Activated effector memory CD4-positive, alpha-beta T cell treated with anti-CD3 and anti-CD28 coated beads, Interleukin-2, amount 50 U/mL, for 16 hours (primary cell): ENCODE results near the gene SLC15A4.
"Not testable (repeated sequence)": the region's sequence is repeated elsewhere in the genome, so short reads cannot be mapped to it uniquely, and the experiment has no call there.

Experiments used
- DNase-seq: peaks from one replicate; pipeline ENCODE4 v3.0.0-alpha.2; 2020

Gene SLC15A4

DNA sequence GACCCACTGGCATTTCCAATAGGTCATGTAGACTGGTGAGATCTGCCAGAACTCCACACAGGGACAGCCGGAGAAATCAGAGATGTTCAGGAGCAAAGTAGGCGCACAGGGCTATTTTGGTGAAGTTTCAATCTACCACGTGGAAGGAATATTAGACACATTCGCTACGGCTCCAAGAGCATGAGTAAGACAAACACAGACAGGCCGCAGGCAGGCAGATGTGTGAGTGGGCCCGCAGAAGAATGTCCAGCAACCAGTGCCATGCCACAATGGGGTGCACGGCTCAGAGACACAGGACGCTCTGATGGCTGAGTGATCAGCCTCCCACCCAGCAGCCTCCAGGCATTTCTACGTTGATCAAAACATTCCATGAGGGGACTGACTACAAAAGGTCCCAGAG lies 10.4 kb downstream of the SLC15A4 start:
- no peak for DNase-seq

DNA sequence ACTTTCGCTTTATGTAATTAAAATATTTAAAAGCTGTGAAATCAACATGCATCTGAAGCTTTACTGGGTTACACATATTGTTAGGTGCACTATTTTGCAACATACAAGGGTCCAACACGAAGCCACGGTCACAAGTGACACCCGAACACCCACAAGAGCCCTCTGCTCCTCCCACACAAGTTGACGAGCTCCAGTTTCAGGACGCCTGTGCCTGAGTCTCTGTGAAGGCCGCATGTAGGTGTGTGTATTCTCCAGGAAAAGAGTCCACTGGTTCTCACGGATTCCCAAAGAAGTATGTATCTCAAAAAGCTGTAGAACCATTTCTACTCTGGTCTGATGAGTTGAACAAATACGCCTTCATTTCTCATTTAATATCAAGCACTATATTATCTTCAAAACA lies 12.0 kb downstream of the SLC15A4 start:
- no peak for DNase-seq

DNA sequence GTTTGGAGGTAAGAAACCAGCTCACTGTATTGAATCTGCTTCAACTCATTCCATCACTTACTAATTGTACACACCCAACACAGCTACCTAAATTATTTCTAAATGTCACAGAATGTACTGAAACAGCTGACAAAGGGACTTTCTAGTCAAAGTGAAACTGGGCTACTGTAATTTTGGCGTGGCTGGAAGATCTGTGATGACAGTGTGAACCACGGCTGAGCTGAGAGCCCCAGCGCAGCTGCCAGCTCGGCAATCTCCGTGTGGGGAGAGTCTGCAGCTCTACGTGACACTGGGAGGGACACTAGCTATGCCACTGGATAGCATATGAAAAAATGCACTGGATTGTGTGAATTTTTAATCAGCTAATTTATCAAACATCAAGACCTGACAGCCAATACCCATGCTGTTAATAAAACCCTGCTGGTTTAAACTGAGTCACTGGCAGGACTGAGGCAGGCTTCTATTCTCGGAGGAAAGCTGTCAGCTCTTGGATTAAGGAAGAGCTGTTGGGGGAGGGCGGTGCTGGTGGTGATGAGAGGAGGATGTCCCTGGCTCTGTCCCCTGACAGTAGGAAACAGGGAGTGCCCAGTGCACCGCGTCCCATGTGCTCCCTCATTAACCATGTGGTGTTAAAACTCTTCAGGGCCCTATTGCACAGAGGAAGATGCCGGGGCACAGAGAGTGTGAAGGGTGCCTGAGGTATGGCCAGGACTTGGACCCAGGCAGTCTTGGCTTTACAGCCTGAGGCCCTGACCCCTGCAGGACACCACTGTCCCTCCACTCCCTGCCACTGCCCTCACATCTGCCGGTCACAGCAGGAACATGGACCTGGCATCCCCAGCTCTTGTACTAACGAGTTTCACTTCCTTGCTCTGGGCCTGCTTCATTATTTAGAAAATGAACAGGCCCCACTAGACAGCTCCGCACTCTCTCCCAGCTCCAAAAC lies 13.3 kb downstream of the SLC15A4 start:
- no peak for DNase-seq

DNA sequence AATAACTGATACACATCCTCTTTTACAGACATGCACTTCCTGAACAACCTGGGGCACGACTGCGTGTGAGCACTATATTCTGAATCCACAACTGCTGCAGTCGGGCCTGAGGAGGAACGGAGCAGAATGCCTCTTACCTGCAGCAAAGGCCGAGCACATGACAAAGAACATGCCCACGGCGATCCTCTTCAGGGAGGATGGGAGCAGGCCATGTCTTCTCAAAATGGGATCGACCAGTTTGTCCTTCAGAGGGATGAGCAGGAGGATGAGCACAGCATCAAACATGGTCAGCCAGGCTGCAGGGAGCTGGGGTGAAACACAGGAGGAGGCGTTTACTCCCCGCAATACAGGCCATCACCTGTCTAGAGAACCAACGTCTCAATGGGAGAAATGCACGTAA lies 15.1 kb downstream of the SLC15A4 start:
- no peak for DNase-seq

DNA sequence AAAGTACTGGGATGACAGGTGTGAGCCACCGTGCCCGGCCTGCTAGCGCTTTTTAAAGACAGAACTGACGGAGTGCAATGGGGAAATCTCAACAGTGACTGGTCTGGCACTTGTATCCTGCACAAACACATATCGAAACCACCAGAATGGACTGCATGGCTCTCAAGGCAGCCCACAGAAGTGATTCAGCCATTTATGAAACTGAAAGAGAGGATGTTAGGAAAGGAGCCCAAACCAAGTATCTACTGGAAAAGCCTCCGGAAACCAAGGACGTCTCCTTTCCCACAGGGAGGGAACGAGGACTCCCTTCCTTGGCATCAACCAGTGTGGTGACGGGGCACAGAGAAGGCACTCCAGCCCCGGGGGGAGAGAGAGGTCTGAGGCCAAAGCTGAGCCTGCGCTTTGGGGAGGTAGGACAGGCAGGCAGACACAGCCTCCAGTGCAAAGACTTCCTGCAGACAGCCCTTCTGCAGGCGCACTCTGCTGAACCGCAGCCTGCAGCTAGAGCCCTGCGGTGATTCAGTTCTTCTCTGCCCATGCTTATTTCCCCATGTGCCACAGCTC lies 16.5 kb downstream of the SLC15A4 start:
- DNase-seq: no peak

DNA sequence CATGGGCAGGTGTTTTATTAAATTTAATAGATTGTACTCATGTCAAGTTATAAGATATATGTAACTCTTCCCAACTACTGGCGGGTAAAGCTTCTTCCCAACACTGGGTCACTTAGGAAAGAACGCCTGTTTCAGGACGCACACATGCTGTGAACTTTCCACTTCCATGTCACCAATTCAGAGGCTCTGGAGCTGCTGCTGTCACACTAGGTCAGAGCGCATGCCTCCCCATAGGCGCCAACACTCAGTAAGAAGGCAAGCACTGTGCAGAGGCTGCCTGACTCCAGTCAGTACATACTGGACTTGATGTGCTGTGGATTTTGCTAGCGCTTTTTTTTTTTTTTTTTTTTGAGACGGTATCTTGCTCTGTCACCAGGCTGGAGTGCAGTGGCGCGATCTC lies 17.2 kb downstream of the SLC15A4 start:
- no peak for DNase-seq

DNA sequence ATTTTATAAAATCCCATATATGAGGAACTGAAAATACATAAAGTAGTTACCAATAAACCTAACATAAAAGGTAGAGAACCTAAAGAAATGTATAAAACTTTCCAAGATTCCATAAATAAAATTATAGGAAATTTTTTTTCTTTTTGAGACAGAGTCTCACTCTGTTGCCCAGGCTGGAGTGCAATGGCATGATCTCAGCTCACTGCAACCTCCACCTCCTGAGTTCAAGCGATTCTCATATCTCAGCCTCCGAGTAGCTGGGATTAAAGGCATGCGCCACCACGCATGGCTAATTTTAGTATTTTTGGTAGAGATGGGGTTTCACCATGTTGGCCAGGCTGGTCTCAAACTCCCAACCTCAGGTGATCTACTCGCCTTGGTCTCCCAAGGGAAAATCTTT lies 18.4 kb downstream of the SLC15A4 start:
- DNase-seq: not testable (repeated sequence)

DNA sequence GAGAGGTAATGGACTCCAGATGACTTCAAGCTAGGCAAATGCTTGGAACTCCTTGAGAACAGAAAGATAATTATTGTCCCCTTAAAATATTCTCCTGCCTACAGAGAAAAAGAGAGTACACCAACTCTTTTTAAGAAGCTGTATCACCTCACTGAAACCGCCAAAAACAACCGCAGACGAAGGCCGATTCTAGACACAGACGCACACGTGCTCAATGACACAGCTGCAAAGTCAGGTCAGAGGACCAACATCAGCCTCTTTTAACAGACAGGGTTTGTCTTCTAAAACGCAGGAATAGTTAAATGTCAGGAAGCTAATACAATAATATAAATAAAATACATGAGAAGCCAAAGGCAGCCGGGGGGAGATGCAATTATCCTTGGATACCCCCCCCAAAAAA lies 19.0 kb downstream of the SLC15A4 start:
- DNase-seq: no peak

DNA sequence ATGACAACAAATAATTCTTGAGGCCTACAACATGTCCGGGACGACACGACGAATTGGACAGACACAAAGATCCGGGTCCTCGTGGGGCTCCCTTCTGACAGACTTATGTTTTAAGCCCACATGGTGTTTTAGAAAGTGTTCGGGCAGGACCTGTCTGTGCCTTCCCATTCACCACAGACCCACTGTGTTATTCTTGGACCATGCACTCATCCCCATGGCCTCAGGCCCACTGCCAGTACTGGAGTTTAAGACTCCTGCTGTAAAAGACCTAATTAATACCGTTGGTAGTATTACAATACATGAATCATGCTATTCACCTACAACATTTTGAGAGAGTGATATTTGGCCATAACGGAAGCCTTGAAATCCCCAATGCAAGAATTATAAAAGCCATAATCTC lies 20.0 kb downstream of the SLC15A4 start:
- DNase-seq: no peak

DNA sequence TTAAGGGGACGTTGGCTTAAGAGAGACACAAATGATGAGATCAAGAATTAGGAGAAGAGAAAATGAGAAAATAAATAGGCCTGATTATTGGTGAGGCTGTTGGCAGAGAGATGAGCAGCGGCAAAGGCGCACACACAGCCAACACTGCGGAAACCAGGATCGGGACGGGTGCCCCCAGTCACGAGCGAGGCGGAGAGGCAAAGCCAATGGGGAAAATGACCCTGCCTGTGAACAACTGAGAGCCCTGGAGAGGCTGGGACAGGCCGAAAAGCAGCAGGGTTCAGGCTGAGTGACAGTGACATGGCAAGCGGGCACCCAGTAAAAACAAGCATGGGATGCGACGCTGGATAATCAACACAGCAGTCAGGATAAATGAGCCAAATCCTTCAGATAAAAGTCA lies 21.0 kb downstream of the SLC15A4 start:
- DNase-seq: no peak

DNA sequence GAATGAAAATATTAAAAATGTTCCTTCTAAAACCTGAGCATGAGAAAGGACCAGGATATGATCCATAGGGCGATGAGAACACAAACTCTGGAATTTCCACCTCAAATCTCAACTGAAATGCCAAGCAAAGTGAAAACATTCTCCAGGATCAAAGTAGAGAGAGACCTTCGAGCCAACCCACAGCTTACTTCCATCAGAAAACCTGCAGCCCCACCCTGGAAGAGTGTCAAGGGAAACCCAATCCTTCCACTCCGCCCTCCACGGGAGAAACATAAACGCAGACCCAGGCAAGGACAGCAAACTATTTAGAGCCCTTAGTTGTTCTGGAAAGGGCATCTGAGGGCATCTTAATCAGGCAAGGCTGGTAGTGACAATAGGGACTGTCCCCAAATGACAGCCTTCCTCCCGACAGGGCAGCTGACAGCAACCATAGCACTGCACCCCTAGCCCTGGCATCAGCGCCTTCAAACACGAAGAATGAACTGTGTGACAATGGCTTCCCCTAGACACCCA lies 21.8 kb downstream of the SLC15A4 start:
- DNase-seq: no peak

DNA sequence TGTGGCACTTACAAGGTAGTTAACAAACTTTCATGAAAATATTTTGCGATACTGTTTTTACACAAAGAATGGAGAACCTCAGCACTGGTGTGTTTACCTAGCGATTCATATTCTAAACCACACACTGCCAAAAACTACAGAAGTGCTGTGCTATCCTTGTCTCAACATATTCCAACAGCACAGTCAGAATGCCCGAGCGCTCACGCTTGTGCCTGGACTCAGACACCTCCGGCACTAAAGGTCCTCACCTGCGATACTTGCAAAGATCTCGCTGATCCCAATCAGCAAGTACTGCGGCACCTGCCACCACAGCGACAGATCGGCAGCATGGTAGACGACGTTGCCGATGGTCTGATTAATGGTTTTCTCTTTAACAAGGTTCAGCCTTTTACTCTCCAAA lies 23.2 kb downstream of the SLC15A4 start:
- no peak for DNase-seq

DNA sequence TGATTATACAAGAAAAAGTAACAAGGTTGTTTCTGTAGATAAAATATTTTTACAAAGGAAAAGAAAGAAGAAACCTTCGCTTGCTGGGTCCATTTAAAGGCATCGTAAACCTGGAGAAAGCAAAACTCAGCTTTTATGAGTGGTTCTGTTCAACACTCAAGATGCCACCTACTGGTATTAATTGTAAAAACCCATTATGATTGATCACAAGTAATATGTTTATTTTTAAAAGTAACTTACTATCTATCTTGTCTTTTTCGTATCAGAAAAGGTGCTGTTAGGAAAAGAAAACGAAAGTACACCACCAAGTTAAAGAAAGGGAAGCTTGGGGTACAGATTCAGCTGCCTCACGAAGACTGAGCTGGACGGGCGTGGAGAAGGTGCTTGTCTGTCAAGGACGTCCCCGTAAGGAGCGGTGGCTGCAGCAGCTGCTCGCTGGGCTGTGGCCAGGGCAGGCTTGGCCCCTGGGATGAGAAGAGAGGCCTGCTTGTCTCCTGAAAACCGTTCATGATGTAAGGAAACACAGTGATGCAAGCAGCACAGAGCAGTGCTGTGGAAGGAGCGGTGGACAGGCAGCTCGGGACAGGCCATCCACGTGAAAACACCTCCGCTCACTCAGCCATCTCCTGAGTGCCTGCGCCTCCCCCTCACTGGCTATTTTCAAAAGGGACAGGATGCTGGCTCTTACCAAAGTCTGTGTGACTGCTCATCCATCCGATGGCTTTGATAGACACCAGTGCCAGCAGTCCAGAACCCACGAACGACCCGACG lies 25.0 kb downstream of the SLC15A4 start:
- DNase-seq: no peak

DNA sequence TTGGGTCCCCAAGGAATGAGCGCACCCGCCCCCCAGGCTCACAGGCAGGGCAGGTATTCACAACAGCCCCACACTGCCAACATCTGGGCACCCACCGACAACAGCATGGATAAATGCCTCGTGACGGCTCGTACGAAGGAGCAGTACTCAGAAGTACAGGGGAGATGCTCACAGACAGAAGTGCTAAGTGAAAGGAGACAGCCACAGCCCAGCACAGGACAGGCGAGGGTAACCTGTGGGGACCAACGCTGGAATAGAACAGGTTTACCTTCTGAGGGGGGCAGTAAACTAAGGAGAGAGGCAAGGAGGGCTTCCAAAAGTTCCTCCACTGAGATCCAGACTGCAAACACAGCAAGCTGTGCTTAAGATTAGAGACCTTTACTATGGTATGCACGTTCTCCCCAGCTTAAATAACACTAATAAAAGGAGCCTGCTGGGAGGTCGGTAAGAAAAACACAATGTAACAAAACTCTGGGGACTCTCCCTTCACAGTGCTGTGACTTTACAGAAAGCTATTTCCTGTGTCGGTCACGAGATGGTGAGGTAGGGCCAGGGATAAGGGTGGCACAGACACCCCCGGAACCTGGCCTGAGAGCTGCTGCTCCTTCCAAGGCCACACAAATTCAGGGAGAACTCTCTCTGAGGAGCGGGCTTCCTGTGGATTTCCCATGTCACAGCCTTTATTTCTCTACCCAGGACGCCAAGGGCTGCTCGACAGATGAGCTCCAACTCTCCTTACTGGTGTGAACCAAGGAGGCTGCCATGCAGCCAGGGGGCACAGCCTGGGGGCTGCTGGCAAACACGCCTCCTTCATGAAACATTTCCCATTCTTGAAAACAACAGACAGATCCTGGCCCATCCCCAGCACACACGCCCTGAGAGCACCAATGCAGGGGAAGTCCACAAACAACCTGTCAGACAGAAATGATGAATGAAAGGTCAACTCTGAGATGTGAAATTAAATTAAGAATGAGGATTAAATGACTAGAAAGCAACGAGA lies 26.3 kb downstream of the SLC15A4 start:
- no peak for DNase-seq

DNA sequence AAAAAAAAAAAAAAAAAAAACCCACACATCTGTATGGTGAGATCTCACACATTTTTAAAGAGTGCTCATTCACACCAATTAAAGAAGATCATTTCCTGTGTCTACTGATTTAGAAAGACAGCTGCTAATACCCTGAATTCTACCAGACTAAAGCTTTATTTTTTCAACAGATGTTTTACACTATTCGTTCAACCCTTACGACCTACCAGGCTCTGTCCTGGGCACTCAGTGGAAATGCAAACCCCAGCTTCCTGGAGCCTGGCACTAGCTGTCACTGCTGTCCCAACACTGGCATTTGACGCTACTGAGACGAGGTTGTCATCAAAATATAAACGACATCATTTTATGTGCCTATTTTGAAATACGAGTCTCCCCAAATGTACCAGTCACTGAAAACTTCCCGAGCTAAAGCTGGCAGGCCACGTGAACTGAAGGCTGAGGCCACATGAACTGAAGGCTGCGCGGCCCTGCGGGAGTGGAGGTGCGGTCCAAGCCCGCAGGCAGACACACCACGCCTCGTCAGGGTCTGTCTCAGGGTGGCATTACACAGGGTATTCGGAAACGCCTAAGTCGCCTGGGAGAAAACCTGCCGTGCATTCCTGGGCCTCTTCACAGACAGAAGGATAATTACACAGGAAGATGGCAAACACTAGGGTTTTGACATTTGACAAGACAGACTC lies 27.2 kb downstream of the SLC15A4 start:
- DNase-seq: no peak

DNA sequence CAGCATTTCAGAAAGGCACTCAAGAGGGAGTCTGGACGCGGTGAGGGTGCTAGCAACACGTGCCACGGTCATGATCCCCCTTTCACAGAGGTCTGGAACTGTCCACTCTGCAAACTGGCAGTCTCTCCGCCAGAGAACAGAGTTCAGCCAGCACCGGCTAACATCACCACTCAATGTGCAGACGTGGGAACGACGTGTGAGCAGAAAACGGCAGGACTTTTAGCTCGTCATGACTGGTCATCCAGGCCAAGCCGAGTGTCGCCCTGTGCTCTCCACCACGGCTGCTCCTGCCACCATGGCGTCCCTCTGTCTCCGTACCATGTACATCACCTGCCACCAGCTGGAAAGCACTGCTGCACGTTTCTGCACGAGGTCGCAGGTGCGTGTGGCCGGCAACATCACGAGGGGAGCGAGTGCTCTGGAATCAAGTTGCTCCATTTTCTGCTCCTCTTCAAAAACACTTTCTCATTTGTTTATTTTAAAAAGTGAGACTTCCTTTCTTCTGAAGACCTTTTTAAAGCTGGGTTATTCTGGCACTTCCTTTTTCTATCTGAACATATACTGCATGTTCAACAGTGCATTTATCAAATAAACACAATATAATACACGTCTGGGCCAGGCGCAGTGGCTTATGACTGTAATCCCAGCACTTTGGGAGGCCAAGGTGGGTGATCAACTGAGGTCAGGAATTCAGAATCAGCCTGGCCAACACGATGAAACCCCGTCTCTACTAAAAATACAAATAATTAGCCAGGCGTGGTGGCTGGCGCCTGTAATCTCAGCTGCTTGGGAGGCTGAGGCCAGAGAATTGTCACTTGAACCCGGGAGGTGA lies 28.0 kb downstream of the SLC15A4 start:
- DNase-seq: no peak

DNA sequence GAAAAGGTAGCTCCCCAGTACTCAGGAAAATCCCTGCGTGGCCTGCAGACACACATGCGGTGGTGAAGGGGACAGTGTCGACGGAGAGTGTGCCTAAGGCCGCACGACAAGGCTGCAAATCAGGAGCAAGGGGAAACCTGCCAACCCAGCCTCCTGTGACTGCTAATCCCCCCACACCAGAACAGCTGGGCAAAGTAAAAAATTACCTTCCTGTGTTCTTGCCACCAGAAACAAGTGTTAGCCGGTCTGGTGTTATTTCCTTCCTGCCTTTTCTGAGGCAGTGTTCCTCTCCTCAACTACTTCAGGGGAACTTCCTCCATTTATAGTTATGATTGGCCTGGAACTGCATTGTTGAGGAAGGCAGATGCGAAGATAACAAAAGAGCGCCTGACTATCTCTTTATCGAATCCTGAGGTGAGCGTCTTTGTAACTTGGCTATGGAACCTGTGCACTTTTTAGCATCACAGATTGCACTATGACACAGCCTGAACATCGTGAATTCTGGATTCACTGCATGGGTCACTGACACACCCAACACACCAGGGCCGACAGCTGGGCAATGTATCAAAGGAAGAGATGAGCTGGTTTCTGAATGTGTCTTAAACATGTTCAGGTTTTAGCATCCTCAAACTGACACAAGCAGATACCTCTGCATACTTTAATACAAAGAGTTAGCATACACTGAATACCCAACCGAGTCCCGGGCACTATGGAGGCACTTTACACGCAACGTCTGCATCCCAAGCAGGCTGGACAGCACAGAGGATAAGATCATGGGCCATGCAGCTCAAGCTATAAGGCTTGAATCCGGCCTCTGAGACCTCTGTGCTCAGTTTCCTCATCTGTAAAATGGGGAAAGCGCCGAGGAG lies 28.9 kb downstream of the SLC15A4 start:
- DNase-seq: no peak

DNA sequence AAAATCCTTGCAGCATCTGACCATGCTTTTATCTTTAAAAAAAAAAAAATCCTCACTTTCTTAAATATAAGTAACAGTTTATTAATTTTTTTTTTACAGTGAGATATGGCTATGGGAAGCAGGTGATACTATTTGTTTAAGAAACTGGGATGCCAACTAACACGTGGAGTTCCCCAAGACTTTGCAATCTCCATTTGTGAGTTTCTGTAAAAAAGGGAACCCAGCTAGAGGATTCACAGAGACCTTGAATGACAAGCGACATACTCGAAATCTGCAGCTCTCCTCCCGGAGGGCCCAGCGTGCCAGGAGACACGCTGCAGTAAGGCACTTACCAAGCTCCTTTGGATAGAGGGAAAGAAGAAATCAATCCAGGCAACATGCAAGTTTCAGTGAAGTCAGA lies 30.1 kb downstream of the SLC15A4 start:
- DNase-seq: no peak

DNA sequence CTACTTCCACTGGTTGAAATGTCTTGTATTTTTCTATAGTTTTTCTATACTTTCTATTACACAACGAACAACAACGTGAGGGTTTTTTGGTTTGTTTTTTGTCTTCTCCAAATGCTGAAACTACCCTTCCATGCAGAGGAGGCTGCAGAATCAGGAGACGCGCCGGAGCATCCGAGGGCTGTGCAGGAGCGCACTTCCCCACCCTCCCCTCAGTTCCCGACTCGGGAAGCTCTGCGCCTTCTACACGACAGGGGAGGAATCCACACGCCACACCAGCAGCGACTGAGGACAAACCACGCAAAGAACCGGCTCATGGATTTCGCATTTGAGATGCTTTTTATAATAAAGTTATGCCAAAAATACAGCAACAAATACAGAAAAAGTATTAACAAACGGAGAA lies 30.9 kb downstream of the SLC15A4 start:
- DNase-seq: no peak

DNA sequence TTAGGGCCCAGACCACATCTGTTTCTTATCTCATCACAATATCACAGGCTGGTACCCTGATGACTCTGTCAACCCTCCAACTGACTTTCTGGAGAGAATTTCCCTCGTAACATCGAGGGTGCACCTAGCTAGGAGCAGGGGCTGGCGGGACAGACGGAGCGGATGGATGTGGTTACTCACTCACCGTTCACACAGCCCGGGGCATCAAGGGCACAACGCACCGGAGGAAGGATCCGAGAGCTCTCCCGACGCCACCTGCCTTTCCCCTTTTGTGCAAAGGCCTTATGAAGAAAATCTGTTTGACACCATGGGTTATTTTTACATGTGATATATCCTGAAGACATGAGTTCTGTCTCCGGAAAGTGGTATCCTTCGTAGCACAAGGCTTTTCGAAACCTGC lies 31.4 kb downstream of the SLC15A4 start:
- DNase-seq: no peak
